Measurements from ENCODE around the gene TMEM266. TPM values are rescaled to one million over a fixed set of nuclear protein-coding genes. Genes with fewer than 3 reads are reported as not detected.

Gene TMEM266
- total RNA-seq, 5 donors from 2014 or later (not counting 1 experiment from before 2014, with no cell fraction given): 0.16 TPM; not detected in 4

- H3K4me1 Mint-ChIP-seq: no peaks in the 10 kb centered on the region
- ChIA-PET CTCF (no interaction called here), POLR2A (no interaction called here)
- no peak for DNase-seq
- no peaks in the 10 kb centered on the region for H3K9me3 Mint-ChIP-seq
- peaks cover 28 to 44% of the 10 kb centered on the region in 2 donors for H3K27me3 Mint-ChIP-seq
- peaks cover 0 to 29% of the 10 kb centered on the region in 2 experiments for H3K27me3 ChIP-seq (replicated peaks in 1 of 2; ENCODE audit: control insufficient read depth in 2 of 2, extremely low read depth in 1 of 2, insufficient read depth in 2 of 2, low read length in 1 of 2)
- no peak overlapping the region for H3K27ac Mint-ChIP-seq
- no peak overlapping the region for H3K4me3 Mint-ChIP-seq
- H3K9me3 ChIP-seq: no peaks in the 10 kb centered on the region
- H3K36me3 ChIP-seq (ENCODE audit: control insufficient read depth in 2 of 2, extremely low read depth in 1 of 2, insufficient read depth in 1 of 2, low read length in 1 of 2): no peaks in the 10 kb centered on the region
- WGBS (ENCODE audit: insufficient coverage): no CpG with 5 or more reads among the region's 3 CpGs
- no peak for ATAC-seq (replicated peaks in 1 of 4)
- H3K27ac ChIP-seq (ENCODE audit: low read length): no peak overlapping the region
- no peak overlapping the region for H3K4me3 ChIP-seq (ENCODE audit: control insufficient read depth in 1 of 2, extremely low read depth in 1 of 2, low read length in 1 of 2)
- H3K36me3 Mint-ChIP-seq: no peaks in the 10 kb centered on the region
- H3K4me1 ChIP-seq (ENCODE audit: control insufficient read depth in 1 of 2, extremely low read depth in 1 of 2, insufficient read depth in 2 of 2, low read length in 2 of 2): no peaks in the 10 kb centered on the region
Observed at GRCh38 chr15:76105391-76105790, 45.6 kb downstream of the TMEM266 start.

DNA sequence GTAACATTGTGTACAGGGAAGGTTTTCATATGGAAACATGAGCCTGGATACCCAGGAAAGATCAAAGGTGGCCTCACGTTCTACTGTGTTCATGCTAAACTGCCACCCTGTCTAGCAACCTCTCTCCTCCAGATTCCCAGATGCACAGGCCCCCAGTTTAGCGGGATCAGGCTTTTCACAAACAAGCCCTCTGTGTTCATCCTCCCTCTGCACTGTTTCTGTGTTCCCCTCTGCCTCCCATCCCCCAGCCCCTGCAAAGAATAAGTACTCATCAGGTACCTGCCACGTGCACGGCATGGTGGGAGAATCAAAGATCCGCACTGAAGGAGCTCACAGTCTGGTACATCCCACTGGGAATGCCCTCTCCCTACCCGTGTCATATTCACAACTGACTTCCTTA is 46.1 kb downstream of the TMEM266 start:
- ChIA-PET POLR2A (no interaction called here), CTCF (no interaction called here)
- no peak overlapping the region for H3K4me3 Mint-ChIP-seq
- no peaks in the 10 kb centered on the region for H3K36me3 Mint-ChIP-seq
- peaks cover 30 to 45% of the 10 kb centered on the region in 2 donors for H3K27me3 Mint-ChIP-seq
- H3K27ac ChIP-seq (ENCODE audit: low read length): no peak overlapping the region
- H3K36me3 ChIP-seq (ENCODE audit: control insufficient read depth in 2 of 2, extremely low read depth in 1 of 2, insufficient read depth in 1 of 2, low read length in 1 of 2): no peaks in the 10 kb centered on the region
- peaks cover 0 to 29% of the 10 kb centered on the region in 2 experiments for H3K27me3 ChIP-seq (replicated peaks in 1 of 2; ENCODE audit: control insufficient read depth in 2 of 2, extremely low read depth in 1 of 2, insufficient read depth in 2 of 2, low read length in 1 of 2)
- no peak overlapping the region for H3K4me3 ChIP-seq (ENCODE audit: control insufficient read depth in 1 of 2, extremely low read depth in 1 of 2, low read length in 1 of 2)
- H3K9me3 Mint-ChIP-seq: no peaks in the 10 kb centered on the region
- WGBS (ENCODE audit: insufficient coverage): 59% methylated on average over 3 of the region's 6 CpGs
- DNase-seq (no peak), ATAC-seq (replicated peaks in 1 of 4) (no peak)
- no peaks in the 10 kb centered on the region for H3K9me3 ChIP-seq
- no peak overlapping the region for H3K27ac Mint-ChIP-seq
- no peaks in the 10 kb centered on the region for H3K4me1 Mint-ChIP-seq
- H3K4me1 ChIP-seq (ENCODE audit: control insufficient read depth in 1 of 2, extremely low read depth in 1 of 2, insufficient read depth in 2 of 2, low read length in 2 of 2): no peaks in the 10 kb centered on the region

DNA sequence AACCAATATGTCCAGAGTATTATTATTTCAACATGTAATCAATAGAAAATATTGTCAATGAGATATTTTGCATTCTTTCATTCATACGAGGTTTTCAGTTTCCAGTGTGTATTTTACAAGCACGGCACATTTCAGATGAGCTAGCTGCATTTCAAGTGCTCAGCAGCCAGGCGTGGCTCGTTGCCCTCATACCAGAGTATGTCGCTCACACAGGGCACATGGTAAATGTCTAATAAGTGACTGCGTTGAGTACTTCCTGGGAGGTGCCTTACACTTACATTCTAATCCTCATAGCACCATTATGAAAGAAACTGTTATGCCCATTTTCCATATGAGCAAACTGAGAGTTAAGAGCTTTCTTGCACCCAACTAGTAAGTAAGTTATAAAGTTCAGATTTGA is 47.4 kb downstream of the TMEM266 start:
- no peak for DNase-seq
- ChIA-PET CTCF (no interaction called here), POLR2A (no interaction called here)
- no peak overlapping the region for H3K27ac Mint-ChIP-seq
- H3K27ac ChIP-seq (ENCODE audit: low read length): no peak overlapping the region
- H3K4me1 Mint-ChIP-seq: no peaks in the 10 kb centered on the region
- no peak overlapping the region for H3K4me3 ChIP-seq (ENCODE audit: control insufficient read depth in 1 of 2, extremely low read depth in 1 of 2, low read length in 1 of 2)
- no peaks in the 10 kb centered on the region for H3K36me3 ChIP-seq (ENCODE audit: control insufficient read depth in 2 of 2, extremely low read depth in 1 of 2, insufficient read depth in 1 of 2, low read length in 1 of 2)
- H3K9me3 Mint-ChIP-seq: no peaks in the 10 kb centered on the region
- H3K27me3 Mint-ChIP-seq: peaks cover 26 to 39% of the 10 kb centered on the region in 2 donors
- H3K27me3 ChIP-seq (replicated peaks in 1 of 2; ENCODE audit: control insufficient read depth in 2 of 2, extremely low read depth in 1 of 2, insufficient read depth in 2 of 2, low read length in 1 of 2): peaks cover 0 to 21% of the 10 kb centered on the region in 2 experiments
- H3K4me1 ChIP-seq (ENCODE audit: control insufficient read depth in 1 of 2, extremely low read depth in 1 of 2, insufficient read depth in 2 of 2, low read length in 2 of 2): no peaks in the 10 kb centered on the region
- no peak for ATAC-seq (replicated peaks in 1 of 4)
- no peak overlapping the region for H3K4me3 Mint-ChIP-seq
- no peaks in the 10 kb centered on the region for H3K9me3 ChIP-seq
- no CpG with 5 or more reads among the region's 6 CpGs for WGBS (ENCODE audit: insufficient coverage)
- H3K36me3 Mint-ChIP-seq: no peaks in the 10 kb centered on the region

- no peak overlapping the region for H3K27ac Mint-ChIP-seq
Observed at GRCh38 chr15:76108021-76108723, 48.4 kb downstream of the TMEM266 start.

DNA sequence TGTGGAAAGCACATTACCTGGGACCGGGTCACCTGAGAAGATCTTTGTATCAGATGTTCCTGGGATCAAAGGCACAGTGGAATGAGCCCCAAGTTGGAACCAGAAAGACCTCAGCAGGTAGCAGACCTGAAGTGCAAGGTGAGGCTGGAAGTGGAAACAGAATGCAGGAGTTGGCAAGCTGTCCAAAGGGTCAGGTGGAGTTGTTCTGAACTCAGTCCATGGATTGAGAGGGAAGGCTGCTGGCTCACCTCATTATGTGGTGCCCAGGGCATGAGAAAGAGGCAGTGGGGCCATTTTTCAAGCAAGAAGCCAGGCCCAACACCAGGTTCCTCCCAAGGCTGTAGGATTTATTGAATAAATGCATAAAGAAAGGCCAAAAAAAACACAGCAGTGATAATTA is 49.3 kb downstream of the TMEM266 start:
- Histone ChIP-seq H3K9me3 (no peaks in the 10 kb centered on the region), H3K27me3 (replicated peaks in 1 of 2; ENCODE audit: control insufficient read depth in 2 of 2, extremely low read depth in 1 of 2, insufficient read depth in 2 of 2, low read length in 1 of 2) (peaks cover 0 to 12% of the 10 kb centered on the region in 2 experiments), H3K36me3 (ENCODE audit: control insufficient read depth in 2 of 2, extremely low read depth in 1 of 2, insufficient read depth in 1 of 2, low read length in 1 of 2) (no peaks in the 10 kb centered on the region), H3K4me1 (ENCODE audit: control insufficient read depth in 1 of 2, extremely low read depth in 1 of 2, insufficient read depth in 2 of 2, low read length in 2 of 2) (no peaks in the 10 kb centered on the region), H3K27ac (ENCODE audit: low read length) (no peak overlapping the region), H3K4me3 (ENCODE audit: control insufficient read depth in 1 of 2, extremely low read depth in 1 of 2, low read length in 1 of 2) (no peak overlapping the region)
- Mint-ChIP-seq H3K36me3 (no peaks in the 10 kb centered on the region), H3K9me3 (no peaks in the 10 kb centered on the region), H3K27me3 (peaks cover 20 to 28% of the 10 kb centered on the region in 2 donors), H3K27ac (no peak overlapping the region), H3K4me3 (no peak overlapping the region), H3K4me1 (no peaks in the 10 kb centered on the region)
- POLR2A ChIA-PET: no interaction called here
- 90% methylated on average over 1 of the region's 1 CpG for WGBS (ENCODE audit: insufficient coverage)
- DNase-seq: no peak
- no peak for ATAC-seq (replicated peaks in 1 of 4)
- CTCF ChIA-PET: no interaction called here

More at GRCh38 chr15:76108021-76108723, 48.4 kb downstream of the TMEM266 start:
- no peaks in the 10 kb centered on the region for H3K36me3 ChIP-seq (ENCODE audit: control insufficient read depth in 2 of 2, extremely low read depth in 1 of 2, insufficient read depth in 1 of 2, low read length in 1 of 2)
- POLR2A ChIA-PET: interaction anchor here in 1 of 2 donors (0.6 kb wide), 1 partner anchor 672 kb away, joined by 3 read pairs; no protein-coding TSS in a partner anchor
- DNase-seq (no peak), ATAC-seq (replicated peaks in 1 of 4) (no peak)
- Mint-ChIP-seq H3K4me1 (no peaks in the 10 kb centered on the region), H3K36me3 (no peaks in the 10 kb centered on the region), H3K27me3 (peaks cover 21 to 31% of the 10 kb centered on the region in 2 donors), H3K4me3 (no peak overlapping the region), H3K9me3 (no peaks in the 10 kb centered on the region)
- no peaks in the 10 kb centered on the region for H3K9me3 ChIP-seq
- peaks cover 0 to 14% of the 10 kb centered on the region in 2 experiments for H3K27me3 ChIP-seq (replicated peaks in 1 of 2; ENCODE audit: control insufficient read depth in 2 of 2, extremely low read depth in 1 of 2, insufficient read depth in 2 of 2, low read length in 1 of 2)
- no peak overlapping the region for H3K4me3 ChIP-seq (ENCODE audit: control insufficient read depth in 1 of 2, extremely low read depth in 1 of 2, low read length in 1 of 2)
- CTCF ChIA-PET: no interaction called here
- WGBS (ENCODE audit: insufficient coverage): 72% methylated on average over 7 of the region's 9 CpGs
- no peaks in the 10 kb centered on the region for H3K4me1 ChIP-seq (ENCODE audit: control insufficient read depth in 1 of 2, extremely low read depth in 1 of 2, insufficient read depth in 2 of 2, low read length in 2 of 2)
- no peak overlapping the region for H3K27ac ChIP-seq (ENCODE audit: low read length)

- Mint-ChIP-seq H3K4me1 (no peaks in the 10 kb centered on the region), H3K36me3 (no peaks in the 10 kb centered on the region), H3K9me3 (no peaks in the 10 kb centered on the region), H3K27me3 (peaks cover 24 to 26% of the 10 kb centered on the region in 2 donors), H3K27ac (no peak overlapping the region), H3K4me3 (no peak overlapping the region)
- Histone ChIP-seq H3K27ac (ENCODE audit: low read length) (no peak overlapping the region), H3K27me3 (replicated peaks in 1 of 2; ENCODE audit: control insufficient read depth in 2 of 2, extremely low read depth in 1 of 2, insufficient read depth in 2 of 2, low read length in 1 of 2) (peaks cover 0 to 13% of the 10 kb centered on the region in 2 experiments), H3K4me1 (ENCODE audit: control insufficient read depth in 1 of 2, extremely low read depth in 1 of 2, insufficient read depth in 2 of 2, low read length in 2 of 2) (no peaks in the 10 kb centered on the region), H3K9me3 (no peaks in the 10 kb centered on the region), H3K4me3 (ENCODE audit: control insufficient read depth in 1 of 2, extremely low read depth in 1 of 2, low read length in 1 of 2) (no peak overlapping the region), H3K36me3 (ENCODE audit: control insufficient read depth in 2 of 2, extremely low read depth in 1 of 2, insufficient read depth in 1 of 2, low read length in 1 of 2) (no peaks in the 10 kb centered on the region)
- ATAC-seq (replicated peaks in 1 of 4) (no peak), DNase-seq (no peak)
- 80% methylated on average over 1 of the region's 3 CpGs for WGBS (ENCODE audit: insufficient coverage)
- ChIA-PET POLR2A (no interaction called here), CTCF (no interaction called here)
Observed at GRCh38 chr15:76114561-76114960, 54.8 kb downstream of the TMEM266 start.
